Activated CD8-positive, alpha-beta T cell treated with anti-CD3 and anti-CD28 coated beads for 36 hours (primary cell): ENCODE results near the gene CORO6. TPM values are rescaled to one million over a fixed set of nuclear protein-coding genes. Genes with fewer than 3 reads are reported as not detected.
A peak's percentile ranks its signal among the peaks of the same experiment; 100 is the strongest.

Experiments
- ATAC-seq: fragments of 200-7000 bp; cut with Tn5 transposase; one replicate; pipeline ENCODE4 v1.10.0; 2021; ENCODE audit warnings: mild to moderate bottlenecking, moderate library complexity
- CTCF ChIA-PET: fragments of 350-600 bp; sonication (Branson Sonifier 250); formaldehyde crosslinking; loops from one replicate; lab custom pipeline; 2021; ENCODE audit warnings: antibody characterized with exemption; lab: Charles Lee
- POLR2A ChIA-PET: fragments of 350-600 bp; sonication (Branson Sonifier 250); formaldehyde crosslinking; loops from one replicate; lab custom pipeline; 2021; ENCODE audit warnings: antibody characterized with exemption; lab: Charles Lee
- DNase-seq: peaks from one replicate; pipeline ENCODE4 v3.0.0-alpha.2; 2020
- H3K27ac Mint-ChIP-seq: one replicate; pipeline ENCODE4 v1.8.0; 2021; ENCODE audit warnings: mild to moderate bottlenecking, mixed read lengths
- H3K27me3 Mint-ChIP-seq: one replicate; pipeline ENCODE4 v1.8.0; 2021; ENCODE audit warnings: mixed read lengths
- H3K36me3 Mint-ChIP-seq: one replicate; pipeline ENCODE4 v1.8.0; 2021; ENCODE audit warnings: low read depth, mixed read lengths
- H3K4me1 Mint-ChIP-seq: one replicate; pipeline ENCODE4 v1.8.0; 2021; ENCODE audit warnings: low read depth, mixed read lengths
- H3K4me3 Mint-ChIP-seq: one replicate; pipeline ENCODE4 v1.8.0; 2021; ENCODE audit warnings: mild to moderate bottlenecking, moderate library complexity, mixed read lengths
- H3K9me3 Mint-ChIP-seq: one replicate; pipeline ENCODE4 v1.8.0; 2021; ENCODE audit warnings: mixed read lengths
- intact Hi-C: fragments of 100-400 bp; cut with micrococcal nuclease; formaldehyde crosslinking; loops from one replicate; pipeline ENCODE4 v1.10.0; 2022
- total RNA-seq, 2 experiments: library from RNA; stranded (reverse); gene quantifications; one replicate each; pipeline ENCODE4 v1.2.3, GENCODE V29; 2021
- TF ChIP-seq, protein P1 (sequence below): fragments of 200-600 bp; IDR thresholded peaks from one replicate; pipeline ENCODE4 v1.8.0; 2022; ENCODE audit warnings: antibody characterized with exemption, mild to moderate bottlenecking

Gene CORO6
- total RNA-seq, 2 experiments from 2014 or later: 11.6 to 13.0 TPM

- ChIA-PET CTCF (interaction anchor here (2.8 to 14.9 kb wide), 4 partner anchors 10 to 35 kb away, joined by 8 to 172 read pairs (median 58); partner anchors contain the start of genes ABHD15, ANKRD13B and TP53I13), POLR2A (interaction anchor here (0.8 to 2.4 kb wide), 5 partner anchors 9 to 100 kb away, joined by 3 to 11 read pairs (median 8); partner anchors contain the start of gene ANKRD13B)
- no peaks in the 10 kb centered on the region for H3K27me3 Mint-ChIP-seq
- H3K27ac Mint-ChIP-seq: peak overlapping the region; percentile 30
- DNase-seq: no peak
- TF ChIP-seq, protein P1, sequence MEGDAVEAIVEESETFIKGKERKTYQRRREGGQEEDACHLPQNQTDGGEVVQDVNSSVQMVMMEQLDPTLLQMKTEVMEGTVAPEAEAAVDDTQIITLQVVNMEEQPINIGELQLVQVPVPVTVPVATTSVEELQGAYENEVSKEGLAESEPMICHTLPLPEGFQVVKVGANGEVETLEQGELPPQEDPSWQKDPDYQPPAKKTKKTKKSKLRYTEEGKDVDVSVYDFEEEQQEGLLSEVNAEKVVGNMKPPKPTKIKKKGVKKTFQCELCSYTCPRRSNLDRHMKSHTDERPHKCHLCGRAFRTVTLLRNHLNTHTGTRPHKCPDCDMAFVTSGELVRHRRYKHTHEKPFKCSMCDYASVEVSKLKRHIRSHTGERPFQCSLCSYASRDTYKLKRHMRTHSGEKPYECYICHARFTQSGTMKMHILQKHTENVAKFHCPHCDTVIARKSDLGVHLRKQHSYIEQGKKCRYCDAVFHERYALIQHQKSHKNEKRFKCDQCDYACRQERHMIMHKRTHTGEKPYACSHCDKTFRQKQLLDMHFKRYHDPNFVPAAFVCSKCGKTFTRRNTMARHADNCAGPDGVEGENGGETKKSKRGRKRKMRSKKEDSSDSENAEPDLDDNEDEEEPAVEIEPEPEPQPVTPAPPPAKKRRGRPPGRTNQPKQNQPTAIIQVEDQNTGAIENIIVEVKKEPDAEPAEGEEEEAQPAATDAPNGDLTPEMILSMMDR: no peak
- H3K9me3 Mint-ChIP-seq: no peaks in the 10 kb centered on the region
- ATAC-seq: no peak
- peaks cover 48% of the 10 kb centered on the region for H3K4me1 Mint-ChIP-seq
- intact Hi-C loops: loop anchor here (5.0 kb wide), 1 partner anchor 35 kb away; no protein-coding TSS in a partner anchor
- H3K4me3 Mint-ChIP-seq: no peak overlapping the region
- H3K36me3 Mint-ChIP-seq: peaks cover 48% of the 10 kb centered on the region
These were observed 40.4 kb downstream of the CORO6 start for GRCh38 chr17:29582254-29582765.

GRCh38 chr17:29581583-29582253 is 41.0 kb downstream of the CORO6 start:
- ATAC-seq (no peak), DNase-seq (no peak)
- no peaks in the 10 kb centered on the region for H3K27me3 Mint-ChIP-seq
- TF ChIP-seq, protein P1: no peak
- H3K4me1 Mint-ChIP-seq: peaks cover 42% of the 10 kb centered on the region
- H3K27ac Mint-ChIP-seq: no peak overlapping the region
- CTCF ChIA-PET: interaction anchor here (0.9 to 14.9 kb wide), 10 partner anchors 9 to 212 kb away, joined by 3 to 172 read pairs (median 6); partner anchors contain the start of genes ABHD15, ANKRD13B, CORO6 and TP53I13
- H3K36me3 Mint-ChIP-seq: peaks cover 48% of the 10 kb centered on the region
- POLR2A ChIA-PET: interaction anchor here (1.0 to 2.8 kb wide), 6 partner anchors 9 to 36 kb away, joined by 4 to 18 read pairs (median 8); partner anchors contain the start of gene ANKRD13B
- intact Hi-C loops: loop anchor here (5.0 kb wide), 1 partner anchor 36 kb away; no protein-coding TSS in a partner anchor
- H3K9me3 Mint-ChIP-seq: no peaks in the 10 kb centered on the region
- H3K4me3 Mint-ChIP-seq: no peak overlapping the region

DNA sequence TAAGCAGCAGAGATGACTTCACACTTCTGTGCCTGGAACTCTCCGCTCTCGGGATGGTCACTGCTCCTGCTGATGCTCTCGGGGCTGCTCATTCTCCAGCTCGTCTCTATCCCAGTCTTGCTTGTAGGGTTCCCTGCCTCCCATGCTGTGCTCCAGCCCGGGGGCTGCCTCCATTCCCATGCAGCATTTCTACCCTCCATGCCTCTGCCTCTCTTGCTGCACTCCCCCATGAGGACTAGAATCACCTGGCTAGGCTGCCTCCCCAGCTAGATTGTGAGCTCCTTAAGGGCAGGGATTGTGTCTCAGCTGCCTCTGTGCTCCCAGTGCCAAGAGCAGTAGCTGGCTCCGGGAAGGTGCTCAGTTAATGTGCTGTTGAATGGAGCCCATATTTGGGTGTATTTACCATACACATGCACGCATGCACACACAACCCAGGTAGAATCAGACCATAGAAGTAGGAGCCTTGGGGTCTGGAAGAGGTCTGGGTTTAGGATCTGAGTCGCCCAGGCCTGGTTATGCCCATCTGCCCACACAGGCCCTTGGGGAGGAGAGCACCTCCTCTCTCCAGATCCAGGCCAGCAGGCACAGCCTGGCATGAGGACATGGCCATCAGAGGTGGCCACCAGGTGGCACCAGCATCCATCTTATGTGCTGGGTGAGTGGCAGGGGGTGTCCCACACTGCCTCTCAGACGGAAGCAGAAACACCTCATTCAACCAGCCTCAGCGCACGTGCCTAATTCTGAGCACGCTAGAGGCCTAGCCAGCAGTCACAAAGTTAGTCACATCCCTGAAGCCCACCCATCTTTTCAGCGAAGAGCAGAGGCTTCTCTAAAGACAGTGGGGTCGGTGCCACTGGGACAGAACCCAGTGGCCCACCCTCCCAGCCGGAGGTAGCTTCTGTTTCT is 42.6 kb downstream of the CORO6 start:
- TF ChIP-seq, protein P1: peak; percentile 83
- DNase-seq: peak; percentile 97
- ChIA-PET CTCF (interaction anchor here (0.8 to 14.9 kb wide), 12 partner anchors 7 to 210 kb away, joined by 3 to 172 read pairs (median 4); partner anchors contain the start of genes ABHD15, ANKRD13B, CORO6 and TP53I13), POLR2A (interaction anchor here (1.8 to 2.8 kb wide), 4 partner anchors 7 to 38 kb away, joined by 8 to 18 read pairs (median 10); partner anchors contain the start of gene ANKRD13B)
- peak; percentile 97 for ATAC-seq
- Mint-ChIP-seq H3K4me3 (no peak overlapping the region), H3K36me3 (peaks cover 48% of the 10 kb centered on the region), H3K27me3 (no peaks in the 10 kb centered on the region), H3K9me3 (no peaks in the 10 kb centered on the region), H3K27ac (peak overlapping the region; percentile 89), H3K4me1 (peaks cover 27% of the 10 kb centered on the region)
- intact Hi-C loops: loop anchor here (5.0 kb wide), 1 partner anchor 37 kb away; no protein-coding TSS in a partner anchor

- Mint-ChIP-seq H3K36me3 (peaks cover 49% of the 10 kb centered on the region), H3K4me1 (peaks cover 27% of the 10 kb centered on the region), H3K27me3 (no peaks in the 10 kb centered on the region), H3K4me3 (no peak overlapping the region), H3K27ac (no peak overlapping the region), H3K9me3 (no peaks in the 10 kb centered on the region)
- no peak for ATAC-seq
- TF ChIP-seq, protein P1: no peak
- CTCF ChIA-PET: interaction anchor here (0.8 to 14.9 kb wide), 5 partner anchors 10 to 209 kb away, joined by 3 to 172 read pairs (median 33); partner anchors contain the start of genes ABHD15, ANKRD13B and TP53I13
- intact Hi-C loops: no loop called here
- no peak for DNase-seq
- POLR2A ChIA-PET: interaction anchor here (1.5 to 2.8 kb wide), 2 partner anchors 36 to 39 kb away, joined by 3 to 18 read pairs; no protein-coding TSS in a partner anchor
These were observed 43.9 kb downstream of the CORO6 start for GRCh38 chr17:29578626-29579485.
